Mesendoderm (in vitro differentiated cells): ENCODE measurements around the gene DGKI.

Source experiments
- DNase-seq: peaks from one replicate; pipeline ENCODE4 v3.0.0; 2013
- H2AK5ac ChIP-seq: 2 replicates; pipeline ENCODE4 v1.6.1; 2013; ENCODE audit warnings: low read length, inconsistent platforms
- H2BK120ac ChIP-seq: 2 replicates; pipeline ENCODE4 v1.6.1; 2013; ENCODE audit warnings: low read depth, mild to moderate bottlenecking, low read length, moderate library complexity, mixed read lengths
- H2BK15ac ChIP-seq: replicated peaks from 2 replicates; pipeline ENCODE4 v1.6.1; 2013; ENCODE audit warnings: low read depth, mild to moderate bottlenecking, moderate library complexity
- H2BK5ac ChIP-seq: 2 replicates; pipeline ENCODE4 v1.6.1; 2013; ENCODE audit warnings: low read length, inconsistent platforms
- H3K18ac ChIP-seq: 2 replicates; pipeline ENCODE4 v1.6.1; 2013; ENCODE audit warnings: mild to moderate bottlenecking, low read length, mixed read lengths
- H3K23ac ChIP-seq: one replicate; pipeline ENCODE4 v1.6.1; 2013; ENCODE audit warnings: low read length
- H3K27ac ChIP-seq: 2 replicates; pipeline ENCODE4 v1.5.1; 2013; ENCODE audit warnings: low read depth, mild to moderate bottlenecking, inconsistent platforms, low read length, moderate library complexity
- H3K27me3 ChIP-seq: 2 replicates; pipeline ENCODE4 v1.6.1; 2013; ENCODE audit warnings: low read length, control low read depth, mild to moderate bottlenecking, inconsistent platforms; ENCODE audit not compliant: insufficient read depth, poor library complexity
- H3K36me3 ChIP-seq: 2 replicates; pipeline ENCODE4 v1.6.1; 2013; ENCODE audit warnings: low read length, inconsistent platforms; ENCODE audit not compliant: control insufficient read depth, insufficient read depth
- H3K4ac ChIP-seq: one replicate; pipeline ENCODE4 v1.6.1; 2013; ENCODE audit warnings: low read depth, mild to moderate bottlenecking, low read length, moderate library complexity
- H3K4me1 ChIP-seq: 2 replicates; pipeline ENCODE4 v1.6.1; 2013; ENCODE audit warnings: low read depth, low read length, inconsistent platforms; ENCODE audit not compliant: control insufficient read depth
- H3K4me2 ChIP-seq: 2 replicates; pipeline ENCODE4 v1.6.1; 2013; ENCODE audit warnings: low read length
- H3K4me3 ChIP-seq: 2 replicates; pipeline ENCODE4 v1.5.1; 2013; ENCODE audit warnings: mild to moderate bottlenecking, low read length
- H3K56ac ChIP-seq: one replicate; pipeline ENCODE4 v1.6.1; 2013; ENCODE audit warnings: low read length
- H3K79me1 ChIP-seq: 2 replicates; pipeline ENCODE4 v1.6.1; 2013; ENCODE audit warnings: low read length, inconsistent platforms
- H3K79me2 ChIP-seq: 2 replicates; pipeline ENCODE4 v1.6.1; 2013; ENCODE audit warnings: mild to moderate bottlenecking, low read length; ENCODE audit not compliant: control insufficient read depth, insufficient read depth
- H3K9ac ChIP-seq: 2 replicates; pipeline ENCODE4 v1.6.1; 2013; ENCODE audit warnings: low read length, inconsistent platforms
- H4K5ac ChIP-seq: one replicate; pipeline ENCODE4 v1.6.1; 2013; ENCODE audit warnings: low read length
- H4K8ac ChIP-seq: one replicate; pipeline ENCODE4 v1.6.1; 2013; ENCODE audit warnings: low read depth, mild to moderate bottlenecking, control low read depth, low read length, moderate library complexity
- WGBS: extraction: QIAGEN DNeasy Blood & Tissue Kit; methylation state at CpG from one replicate; pipeline ENCODE4 v1.1.7; 2013; ENCODE audit warnings: low lambda C conversion rate, missing lambda C conversion rate; ENCODE audit not compliant: insufficient coverage; ENCODE audit errors: extremely low coverage; 5-methylcytosine and 5-hydroxymethylcytosine counted together

The DGKI gene

DNA sequence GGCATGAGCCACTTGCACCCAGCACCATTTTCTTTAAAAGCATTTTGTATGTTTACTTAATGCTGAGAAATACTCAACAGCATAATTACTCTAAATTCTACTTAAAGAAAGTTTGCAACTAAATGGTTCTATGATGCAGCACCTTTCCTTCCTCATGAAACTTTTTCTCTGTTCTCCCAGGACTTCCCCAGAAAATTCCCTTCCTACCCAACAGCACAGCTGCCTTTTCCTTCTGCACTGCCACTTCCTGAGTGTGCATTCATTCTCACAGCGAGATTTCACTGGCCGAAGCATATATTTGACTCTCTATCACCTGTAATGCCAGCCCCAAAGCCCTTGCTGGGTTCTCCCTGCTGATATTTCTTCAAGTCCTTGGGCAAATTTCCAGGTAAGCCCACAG lies 41.5 kb upstream of the DGKI start:
- H3K4ac ChIP-seq, result no peak overlapping the region
- no peak for DNase-seq
- no peak overlapping the region for H3K27ac ChIP-seq
- no peak overlapping the region for H2AK5ac ChIP-seq
- no peaks in the 10 kb centered on the region for H3K79me2 ChIP-seq
- H3K56ac ChIP-seq, result no peak overlapping the region
- H3K9ac ChIP-seq, result no peak overlapping the region
- no peak overlapping the region for H2BK120ac ChIP-seq
- H3K27me3 ChIP-seq, result no peaks in the 10 kb centered on the region
- H3K23ac ChIP-seq, result no peak overlapping the region
- no peak overlapping the region for H2BK5ac ChIP-seq
- no peak overlapping the region for H2BK15ac ChIP-seq
- H3K18ac ChIP-seq, result no peak overlapping the region
- peaks cover 6% of the 10 kb centered on the region for H3K36me3 ChIP-seq
- H4K8ac ChIP-seq, result no peak overlapping the region
- H3K4me1 ChIP-seq, result no peaks in the 10 kb centered on the region
- no CpG with 5 or more reads among the region's 2 CpGs for WGBS
- H3K4me2 ChIP-seq, result no peak overlapping the region
- no peaks in the 10 kb centered on the region for H3K79me1 ChIP-seq
- no peak overlapping the region for H3K4me3 ChIP-seq
- no peak overlapping the region for H4K5ac ChIP-seq

DNA sequence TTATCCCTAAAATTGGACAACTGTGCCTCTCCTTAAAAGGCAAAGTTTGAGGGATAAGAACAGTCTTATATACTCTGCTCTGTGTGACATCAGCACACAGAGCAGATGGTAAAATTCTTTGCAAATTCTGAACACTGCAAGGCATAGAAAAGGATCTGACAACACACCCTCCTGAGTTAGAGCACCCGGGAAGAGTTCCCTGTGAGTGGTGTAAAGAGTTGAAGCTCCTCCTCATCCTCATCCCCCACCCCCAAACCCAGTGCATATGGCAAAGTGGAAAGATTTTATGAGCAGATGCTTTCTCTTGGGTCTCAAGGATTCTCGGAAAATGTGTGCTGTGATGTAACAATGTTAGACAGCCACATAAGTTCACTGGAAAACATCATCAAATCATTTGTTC lies 40.0 kb upstream of the DGKI start:
- Histone ChIP-seq H2BK15ac (no peak overlapping the region), H4K5ac (no peak overlapping the region), H3K23ac (no peak overlapping the region), H3K79me2 (no peaks in the 10 kb centered on the region), H3K4me3 (no peak overlapping the region), H3K4me2 (no peak overlapping the region), H2BK5ac (no peak overlapping the region), H3K4ac (no peak overlapping the region), H4K8ac (no peak overlapping the region), H3K36me3 (peaks cover 11% of the 10 kb centered on the region), H3K79me1 (no peaks in the 10 kb centered on the region), H3K27me3 (no peaks in the 10 kb centered on the region), H3K18ac (no peak overlapping the region), H2BK120ac (no peak overlapping the region), H3K27ac (no peak overlapping the region), H2AK5ac (no peak overlapping the region), H3K4me1 (no peaks in the 10 kb centered on the region), H3K9ac (no peak overlapping the region), H3K56ac (no peak overlapping the region)
- no CpG with 5 or more reads among the region's 2 CpGs for WGBS
- DNase-seq, result no peak

- Histone ChIP-seq H2AK5ac (no peak overlapping the region), H3K4me1 (no peaks in the 10 kb centered on the region), H3K4me3 (no peak overlapping the region), H3K56ac (no peak overlapping the region), H2BK15ac (no peak overlapping the region), H3K27me3 (no peaks in the 10 kb centered on the region), H4K5ac (no peak overlapping the region), H2BK120ac (no peak overlapping the region), H2BK5ac (no peak overlapping the region), H3K23ac (no peak overlapping the region), H3K9ac (no peak overlapping the region), H3K4ac (no peak overlapping the region), H3K27ac (no peak overlapping the region), H3K4me2 (no peak overlapping the region), H3K79me2 (no peaks in the 10 kb centered on the region), H4K8ac (no peak overlapping the region), H3K18ac (no peak overlapping the region), H3K36me3 (peaks cover 13% of the 10 kb centered on the region), H3K79me1 (no peaks in the 10 kb centered on the region)
- no CpG with 5 or more reads among the region's 3 CpGs for WGBS
- DNase-seq, result peak; percentile 31
These were observed 39.5 kb upstream of the DGKI start for GRCh38 chr7:137886281-137886680.

GRCh38 chr7:137885678-137886077 lies 38.9 kb upstream of the DGKI start:
- Histone ChIP-seq H3K4ac (no peak overlapping the region), H4K8ac (no peak overlapping the region), H2BK15ac (no peak overlapping the region), H3K4me2 (no peak overlapping the region), H2AK5ac (no peak overlapping the region), H3K36me3 (peaks cover 12% of the 10 kb centered on the region), H4K5ac (no peak overlapping the region), H3K79me1 (no peaks in the 10 kb centered on the region), H3K9ac (no peak overlapping the region), H3K56ac (no peak overlapping the region), H3K4me1 (no peaks in the 10 kb centered on the region), H3K79me2 (no peaks in the 10 kb centered on the region), H2BK5ac (no peak overlapping the region), H3K27me3 (no peaks in the 10 kb centered on the region), H3K23ac (no peak overlapping the region), H2BK120ac (no peak overlapping the region), H3K27ac (no peak overlapping the region), H3K4me3 (no peak overlapping the region), H3K18ac (no peak overlapping the region)
- DNase-seq, result no peak
- no CpG with 5 or more reads among the region's 5 CpGs for WGBS

GRCh38 chr7:137882806-137883205 lies 36.0 kb upstream of the DGKI start:
- H2AK5ac ChIP-seq, result no peak overlapping the region
- H3K27ac ChIP-seq, result no peak overlapping the region
- H3K9ac ChIP-seq, result no peak overlapping the region
- no peak overlapping the region for H3K4ac ChIP-seq
- no peak overlapping the region for H2BK5ac ChIP-seq
- no peaks in the 10 kb centered on the region for H3K27me3 ChIP-seq
- H3K18ac ChIP-seq, result no peak overlapping the region
- peaks cover 18% of the 10 kb centered on the region for H3K36me3 ChIP-seq
- no peaks in the 10 kb centered on the region for H3K79me2 ChIP-seq
- no peak overlapping the region for H3K4me2 ChIP-seq
- no peak overlapping the region for H3K23ac ChIP-seq
- H4K5ac ChIP-seq, result no peak overlapping the region
- H3K4me1 ChIP-seq, result peaks cover 3% of the 10 kb centered on the region
- no peak overlapping the region for H4K8ac ChIP-seq
- no peaks in the 10 kb centered on the region for H3K79me1 ChIP-seq
- no peak overlapping the region for H3K4me3 ChIP-seq
- H2BK15ac ChIP-seq, result no peak overlapping the region
- H3K56ac ChIP-seq, result no peak overlapping the region
- no peak overlapping the region for H2BK120ac ChIP-seq
- DNase-seq, result no peak

DNA sequence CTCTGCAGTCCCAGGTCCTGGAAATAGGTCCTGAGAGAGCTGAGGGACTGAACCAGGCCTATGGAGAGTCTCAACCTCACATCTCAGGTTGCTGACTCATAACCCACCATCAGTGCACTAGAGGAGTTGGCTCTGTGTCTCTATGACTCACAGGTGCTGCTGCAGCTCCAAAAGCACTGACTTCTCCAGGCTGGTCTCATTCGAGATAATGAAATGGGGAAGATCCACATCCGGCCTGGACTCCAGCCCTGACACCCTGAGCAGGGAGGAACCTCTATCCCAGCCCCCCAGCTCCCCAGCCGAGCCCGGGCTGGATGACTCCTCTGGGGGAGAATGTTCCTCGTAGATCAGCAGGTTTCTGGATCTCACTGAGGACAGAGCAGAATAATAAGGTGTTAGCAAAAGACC lies 35.5 kb upstream of the DGKI start:
- peaks cover 18% of the 10 kb centered on the region for H3K36me3 ChIP-seq
- H2BK15ac ChIP-seq, result no peak overlapping the region
- H3K18ac ChIP-seq, result no peak overlapping the region
- no peaks in the 10 kb centered on the region for H3K79me1 ChIP-seq
- H2AK5ac ChIP-seq, result no peak overlapping the region
- H3K4me3 ChIP-seq, result no peak overlapping the region
- H2BK5ac ChIP-seq, result no peak overlapping the region
- H3K23ac ChIP-seq, result no peak overlapping the region
- no peak overlapping the region for H3K9ac ChIP-seq
- H3K27me3 ChIP-seq, result no peaks in the 10 kb centered on the region
- peak; percentile 79 for DNase-seq
- peaks cover 5% of the 10 kb centered on the region for H3K4me1 ChIP-seq
- no peak overlapping the region for H4K5ac ChIP-seq
- WGBS, result no CpG with 5 or more reads among the region's 5 CpGs
- no peaks in the 10 kb centered on the region for H3K79me2 ChIP-seq
- H3K4me2 ChIP-seq, result no peak overlapping the region
- no peak overlapping the region for H4K8ac ChIP-seq
- H3K4ac ChIP-seq, result no peak overlapping the region
- H3K56ac ChIP-seq, result no peak overlapping the region
- no peak overlapping the region for H2BK120ac ChIP-seq
- no peak overlapping the region for H3K27ac ChIP-seq
